ENCODE data around the gene BBS12.
"Not testable (repeated sequence)": the region's sequence is repeated elsewhere in the genome, so short reads cannot be mapped to it uniquely, and the experiment has no call there.

BBS12 gene

DNA sequence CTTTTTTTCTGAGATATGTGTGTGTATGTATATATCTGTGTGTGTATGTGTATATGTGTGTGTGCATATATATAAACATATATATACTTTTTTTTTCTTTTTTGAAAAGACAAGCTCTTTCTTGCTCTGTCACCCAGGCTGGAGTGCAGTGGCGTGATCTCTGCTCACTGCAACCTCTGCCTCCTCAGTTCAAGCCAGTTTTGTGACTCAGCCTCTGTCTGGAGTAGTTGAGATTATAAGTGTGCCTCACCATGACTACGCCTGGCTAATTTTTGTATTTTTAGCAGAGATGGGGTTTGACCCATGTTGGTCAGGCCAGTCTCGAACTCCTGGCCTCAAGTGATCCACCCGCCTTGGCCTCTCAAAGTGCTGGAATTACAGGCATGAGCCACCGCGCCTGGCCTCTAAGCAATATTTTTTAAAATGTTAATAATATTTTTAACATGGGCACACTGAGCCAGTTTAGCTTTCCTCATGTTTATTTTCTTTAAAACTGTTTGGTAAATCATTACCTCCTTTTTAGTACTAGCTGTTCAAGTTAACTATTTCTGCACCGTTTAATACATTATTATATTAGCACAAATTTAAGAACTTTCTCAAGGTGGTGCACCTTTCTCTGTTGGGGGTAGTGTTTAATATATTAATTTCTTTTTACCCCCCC, 33.3 kb downstream of the BBS12 start:
- DNase-seq (ENCODE audit: low read depth in 2 of 2) = no peak

DNA sequence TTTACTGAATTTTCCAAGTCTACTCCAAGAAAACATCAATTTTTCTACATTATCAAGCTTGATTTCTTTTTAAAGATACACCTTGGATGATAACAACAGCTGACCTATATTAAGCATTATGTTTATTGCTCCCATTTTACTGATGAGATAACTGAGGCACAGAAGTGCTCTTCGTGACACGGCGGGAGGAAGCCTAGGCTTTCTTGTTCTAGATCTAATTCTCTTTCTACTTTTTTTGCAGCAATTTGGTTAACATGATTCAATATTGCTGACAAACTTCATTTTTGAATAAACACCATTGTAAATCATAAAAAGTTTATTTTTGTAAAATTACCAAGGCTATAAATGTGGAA, 33.8 kb downstream of the BBS12 start:
- no peak for DNase-seq (ENCODE audit: low read depth in 2 of 2)

DNA sequence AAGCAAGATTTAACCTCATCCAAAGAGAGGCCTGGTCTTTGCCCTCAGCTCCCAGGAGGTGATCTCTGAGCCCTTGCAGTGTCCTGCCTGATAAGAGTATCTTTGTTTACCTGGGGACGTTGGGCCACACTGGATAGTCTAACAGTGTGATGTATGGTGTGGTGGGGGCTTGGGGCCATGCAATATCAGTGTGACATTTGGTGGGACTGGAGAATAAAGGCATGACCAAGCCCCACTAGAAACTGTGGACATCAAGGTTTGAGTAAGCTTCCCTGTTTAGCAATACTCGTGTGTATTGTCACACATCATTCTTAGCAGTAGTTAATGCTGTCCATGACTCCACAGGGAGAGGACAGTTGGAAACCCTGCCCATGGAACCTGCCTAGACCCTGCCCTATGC, 34.4 kb downstream of the BBS12 start:
- no peak for DNase-seq (ENCODE audit: low read depth in 2 of 2)

DNA sequence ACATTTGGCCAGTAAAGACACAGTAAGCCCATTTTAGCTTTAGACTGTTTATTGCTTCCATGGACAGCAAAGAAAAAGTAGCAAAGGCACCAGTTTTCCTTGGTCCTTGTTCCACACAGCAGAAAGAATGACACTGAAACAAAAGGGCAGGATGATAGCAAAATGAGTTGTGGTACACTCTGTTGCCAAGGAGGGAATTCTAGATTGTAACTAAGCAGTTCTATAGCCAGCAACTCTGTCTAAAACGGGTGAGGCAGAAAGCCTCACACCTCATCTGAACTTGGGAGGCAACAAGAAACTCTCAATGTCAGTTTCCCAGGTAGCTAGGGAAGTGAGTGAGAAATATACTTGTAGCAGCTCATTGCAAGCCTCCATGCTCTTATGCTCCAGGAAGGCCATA, 39.2 kb downstream of the BBS12 start:
- DNase-seq (ENCODE audit: low read depth in 2 of 2) = no peak

DNA sequence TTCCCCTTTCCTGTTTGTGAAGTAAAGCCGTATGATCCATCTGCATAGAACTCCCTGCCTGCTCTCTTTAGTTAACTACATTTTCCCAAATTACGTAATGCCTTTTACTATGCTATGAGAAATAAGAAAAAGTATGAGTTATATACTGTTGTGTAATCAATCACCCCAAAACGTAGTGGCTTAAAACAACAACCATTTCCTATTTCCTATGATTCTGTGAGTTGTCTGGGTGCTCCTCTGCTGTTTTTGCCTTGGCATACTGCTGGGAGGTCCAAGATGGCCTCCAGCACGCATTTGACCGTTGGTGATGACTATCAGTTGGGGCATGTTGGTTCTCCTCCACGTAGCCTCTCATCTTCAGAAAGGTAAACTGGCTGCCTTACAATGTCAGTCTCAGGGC, 39.8 kb downstream of the BBS12 start:
- no peak for DNase-seq (ENCODE audit: low read depth in 2 of 2)

DNA sequence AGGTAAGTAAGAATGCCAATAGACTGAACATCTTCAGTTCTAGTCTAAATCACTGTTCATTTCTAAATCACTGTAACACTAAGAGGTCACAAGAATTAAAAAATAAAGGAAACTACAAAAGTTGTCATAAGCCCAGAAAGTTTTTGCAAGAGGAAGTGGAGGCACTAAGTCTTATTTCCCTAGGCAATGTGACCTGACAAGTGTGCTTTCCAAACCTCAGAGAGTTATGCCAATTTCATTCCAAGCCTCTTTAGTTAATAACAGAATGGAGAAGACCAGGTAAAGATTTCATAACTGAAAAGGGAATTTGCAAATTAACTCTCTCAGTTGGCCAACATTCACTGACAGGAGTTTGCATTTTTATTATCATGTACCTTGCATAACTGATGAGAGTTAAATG, 40.5 kb downstream of the BBS12 start:
- DNase-seq (ENCODE audit: low read depth in 2 of 2) = no peak

DNA sequence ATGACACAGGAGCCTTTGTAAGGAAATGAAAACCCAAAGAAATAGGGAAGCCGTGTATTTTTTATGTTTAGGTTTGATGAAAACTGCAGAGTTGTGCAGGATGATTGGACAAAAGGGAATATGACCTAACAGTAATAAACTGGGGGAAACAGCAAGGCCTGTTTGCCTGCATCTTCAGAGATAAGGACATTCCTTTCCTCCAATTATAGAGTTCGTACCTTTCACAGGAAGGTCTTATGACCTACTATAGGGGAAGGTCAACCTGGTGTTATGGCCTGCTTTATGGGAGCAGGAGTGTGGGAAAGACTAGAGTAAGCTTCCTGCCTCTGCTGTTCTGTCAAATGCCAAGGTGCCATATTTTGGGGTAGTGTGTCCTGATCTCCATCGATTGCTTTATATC, 42.5 kb downstream of the BBS12 start:
- DNase-seq (ENCODE audit: low read depth in 2 of 2) = no peak

DNA sequence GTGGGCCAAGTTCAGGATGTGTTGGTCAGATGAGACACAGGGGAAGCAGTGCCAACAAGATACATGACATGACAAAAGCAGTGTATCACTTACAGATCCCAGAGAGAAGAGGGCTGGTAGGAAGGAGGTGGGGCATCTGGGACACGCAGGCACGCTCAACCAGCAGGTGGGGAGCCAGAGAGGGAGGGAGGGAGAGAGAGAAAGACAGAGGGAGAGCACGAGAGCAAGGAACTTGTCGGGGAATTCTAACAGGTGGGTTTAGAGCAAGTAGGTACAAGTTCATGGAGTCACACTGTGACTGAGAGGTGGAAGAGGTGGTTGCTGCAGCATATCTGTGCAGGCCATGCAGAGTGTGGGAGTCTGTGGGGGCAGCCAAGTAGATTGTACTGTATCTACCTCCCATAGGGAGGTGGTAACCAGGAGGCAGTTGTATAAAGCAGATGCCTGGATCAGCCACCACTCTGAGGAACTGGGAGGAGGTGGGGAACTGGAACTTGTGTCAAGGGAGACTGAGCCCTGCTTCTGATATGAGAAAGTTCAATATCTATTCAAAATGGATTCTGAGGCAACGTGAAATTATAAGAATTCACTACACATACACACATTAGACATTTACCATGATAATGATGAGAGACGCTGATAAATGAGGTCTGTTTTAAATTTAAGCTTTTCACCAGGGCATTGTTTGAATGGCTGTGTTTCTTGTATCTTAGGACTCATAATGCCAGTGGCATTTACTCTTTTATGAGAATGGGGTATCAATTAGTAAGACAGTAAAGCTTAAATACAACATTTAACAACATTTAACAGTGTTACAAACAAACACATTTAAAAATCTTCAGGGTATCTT, 43.7 kb downstream of the BBS12 start:
- no peak for DNase-seq (ENCODE audit: low read depth in 2 of 2)

DNA sequence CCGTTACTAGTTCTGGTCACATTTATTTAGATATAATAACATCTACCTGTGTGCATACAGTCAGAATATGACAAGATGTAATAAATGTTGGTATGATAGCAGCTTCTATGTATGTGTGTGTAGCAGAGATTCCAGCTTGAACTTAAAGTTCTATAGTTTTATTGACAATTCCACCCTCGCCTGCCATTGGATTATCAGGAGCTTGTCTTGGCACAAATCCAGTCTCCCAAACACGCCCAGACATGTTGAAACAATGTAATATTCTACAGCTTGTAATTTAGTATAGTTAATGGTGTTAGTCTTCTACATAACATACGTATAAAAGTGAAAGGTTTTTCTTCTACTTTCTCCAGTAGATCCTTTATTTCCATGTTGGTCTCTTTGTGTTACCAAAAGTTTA, 44.4 kb downstream of the BBS12 start:
- DNase-seq (ENCODE audit: low read depth in 2 of 2) = no peak

DNA sequence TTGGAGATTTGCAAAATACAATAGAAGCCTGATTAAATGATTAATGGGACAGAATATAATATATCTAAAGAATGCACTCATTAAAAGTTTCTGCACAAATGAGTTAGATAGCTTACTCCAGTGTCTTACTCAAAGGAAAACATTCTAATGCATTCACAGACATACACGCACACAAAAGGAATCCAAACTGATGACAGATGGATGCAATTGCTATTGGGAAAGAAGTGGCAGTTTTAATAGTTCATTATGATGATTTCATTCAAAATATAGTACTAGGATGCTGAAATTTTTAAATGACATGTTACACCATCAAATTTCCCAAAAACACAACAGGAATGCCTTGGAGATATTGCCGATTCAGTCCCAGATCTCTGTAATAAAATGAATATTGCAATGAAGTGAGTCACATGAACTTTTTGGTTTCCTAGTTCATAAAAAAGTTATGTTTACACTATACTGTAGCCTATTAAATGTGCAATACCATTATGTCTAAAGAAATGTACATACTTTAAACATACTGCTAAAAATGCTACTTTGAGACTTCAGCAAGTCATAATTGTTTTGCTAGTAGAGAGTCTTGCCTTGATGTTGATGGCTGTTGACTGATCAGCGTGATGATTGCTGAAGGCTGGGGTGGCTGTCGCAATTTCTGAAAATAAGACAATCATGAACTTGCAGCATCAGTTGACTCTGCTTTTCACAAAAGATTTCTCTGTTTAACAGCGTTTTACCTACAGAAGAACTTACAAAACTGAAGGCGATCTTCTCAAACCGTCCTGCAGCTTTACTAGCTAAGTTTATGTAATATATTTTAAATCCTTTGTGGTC, 45.6 kb downstream of the BBS12 start:
- DNase-seq (ENCODE audit: low read depth in 2 of 2) = no peak

DNA sequence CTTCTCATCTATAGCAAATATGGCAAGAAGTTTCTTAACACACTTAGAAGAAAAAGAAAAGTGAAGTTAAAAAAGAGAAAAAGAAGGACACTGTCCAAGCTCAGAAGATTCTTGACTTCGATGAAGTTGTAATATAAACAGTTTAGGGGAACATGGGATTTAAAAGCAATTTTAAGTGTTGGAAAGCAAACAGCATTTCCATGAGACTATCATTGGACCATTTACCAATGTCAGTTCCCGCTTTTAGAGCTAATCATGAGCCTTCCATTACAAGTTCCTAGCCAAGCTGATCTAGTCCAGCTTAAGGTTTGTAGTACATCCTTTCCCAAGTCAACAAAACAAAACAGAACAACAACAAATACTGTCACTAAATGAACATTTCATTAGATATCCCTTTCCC, 49.0 kb downstream of the BBS12 start:
- DNase-seq (ENCODE audit: low read depth in 2 of 2) = no peak

DNA sequence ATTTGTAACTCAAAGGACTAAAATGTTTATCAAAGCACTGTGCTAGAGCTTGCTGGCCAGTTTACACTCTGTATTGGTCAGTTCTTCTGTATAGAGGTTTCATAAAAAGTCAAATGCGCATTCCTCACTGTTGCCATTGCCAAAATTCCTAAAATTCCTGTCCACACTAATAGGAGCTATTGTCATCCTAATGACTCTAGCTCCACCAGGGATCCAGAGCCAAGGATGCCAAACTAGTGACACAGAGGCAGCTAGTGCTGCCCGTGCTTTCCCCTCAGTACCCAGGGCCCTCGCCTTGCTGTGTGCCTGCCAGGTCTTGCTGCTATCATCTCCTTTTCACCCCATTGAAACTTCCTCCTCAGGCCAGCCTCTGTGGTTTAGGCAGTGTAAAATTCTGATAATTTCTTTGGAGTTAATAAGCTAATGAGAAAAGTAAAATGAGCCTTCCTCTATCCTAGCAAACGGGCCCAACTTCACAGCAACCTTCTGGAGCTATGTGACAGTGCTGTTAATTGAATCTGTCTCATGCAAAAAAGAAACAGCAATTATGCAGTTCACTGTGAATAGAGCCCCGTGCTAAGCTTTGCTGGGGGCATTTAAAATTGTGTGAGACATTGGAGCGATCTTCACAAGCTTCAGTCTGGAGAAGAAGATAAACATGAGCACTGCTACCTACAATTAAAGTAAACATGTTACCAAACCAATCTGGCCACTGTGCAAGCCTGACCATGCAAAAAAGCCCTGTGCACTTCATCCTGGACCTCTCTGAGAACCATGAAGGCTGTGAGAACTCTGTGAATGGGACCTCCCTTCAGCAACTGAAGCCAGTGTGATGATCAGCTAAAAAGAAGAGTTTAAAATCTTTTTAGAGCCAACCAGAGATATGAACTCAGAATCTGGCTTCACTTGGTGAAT, 51.1 kb downstream of the BBS12 start:
- DNase-seq (ENCODE audit: low read depth in 2 of 2) = no peak

DNA sequence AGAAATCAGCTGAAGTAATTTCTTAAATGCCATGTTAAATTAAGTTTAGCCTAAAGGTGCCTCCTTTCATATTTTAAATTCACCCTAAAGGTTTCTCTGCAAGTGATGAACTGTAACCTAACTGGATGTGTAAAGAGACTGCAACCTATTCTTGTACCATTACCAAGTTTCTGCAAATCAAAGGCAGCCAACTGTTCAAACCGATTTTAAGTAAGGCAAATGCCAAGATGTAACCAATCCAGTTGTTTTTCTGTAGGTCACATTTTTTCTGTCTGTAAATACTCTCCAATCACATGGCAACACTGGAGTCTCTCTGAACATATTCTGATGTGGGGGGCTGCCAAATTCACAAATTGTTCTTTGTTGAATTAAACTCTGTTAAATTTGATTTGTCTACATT, 51.8 kb downstream of the BBS12 start:
- DNase-seq (ENCODE audit: low read depth in 2 of 2) = no peak

DNA sequence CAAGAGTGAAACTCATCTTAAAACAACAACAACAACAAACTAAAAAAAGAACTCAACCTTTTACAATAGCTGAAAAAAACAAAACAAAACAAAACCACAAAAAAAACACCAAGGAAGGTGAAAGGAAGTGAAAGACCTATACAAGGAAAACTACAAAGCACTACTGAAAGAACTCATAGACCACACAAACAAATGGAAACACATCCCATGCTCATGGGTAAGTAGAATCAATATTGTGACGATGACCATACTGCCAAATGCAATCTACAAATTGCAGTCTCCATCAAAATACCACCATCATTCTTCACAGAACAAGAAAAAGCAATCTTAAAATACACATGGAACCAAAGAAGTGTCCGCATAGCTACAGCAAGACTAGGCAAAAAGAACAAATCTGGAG, 52.6 kb downstream of the BBS12 start:
- DNase-seq (ENCODE audit: low read depth in 2 of 2) = no peak

DNA sequence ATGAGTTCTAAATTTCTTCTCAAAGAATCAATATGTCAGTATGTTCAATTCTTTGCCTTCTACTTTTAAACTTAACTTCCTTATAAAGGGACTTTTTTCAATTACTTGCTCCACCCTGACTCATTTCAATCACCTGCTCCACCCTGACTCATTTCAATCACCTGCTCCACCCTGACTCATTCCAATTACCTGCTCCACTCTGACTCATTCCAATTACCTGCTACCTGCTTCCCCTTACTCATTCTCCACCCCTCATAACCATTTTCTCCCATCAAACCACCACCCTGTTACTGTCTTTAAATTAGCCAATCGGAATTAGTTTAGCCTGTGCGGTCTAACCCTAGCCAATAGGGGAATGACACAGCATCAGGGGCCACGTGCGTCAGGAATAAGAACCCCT, 53.8 kb downstream of the BBS12 start:
- DNase-seq (ENCODE audit: low read depth in 2 of 2) = not testable (repeated sequence)

DNA sequence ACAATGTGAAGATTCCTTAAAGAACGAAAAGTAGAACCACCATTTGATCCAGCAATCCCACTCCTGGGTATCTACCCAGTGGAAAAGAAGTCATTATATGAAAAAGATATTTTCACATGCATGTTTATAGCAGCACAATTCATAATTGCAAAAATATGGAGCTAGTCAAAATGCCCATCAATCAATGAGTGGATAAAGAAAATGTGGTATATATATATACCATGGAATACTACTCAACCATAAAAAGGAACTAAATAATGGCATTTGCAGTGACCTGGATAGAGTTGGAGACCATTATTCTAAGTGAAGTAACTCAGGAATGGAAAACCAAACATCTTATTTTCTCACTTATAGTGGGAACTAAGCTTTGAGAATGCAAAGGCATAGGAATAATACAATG, 54.4 kb downstream of the BBS12 start:
- DNase-seq (ENCODE audit: low read depth in 2 of 2) = not testable (repeated sequence)

DNA sequence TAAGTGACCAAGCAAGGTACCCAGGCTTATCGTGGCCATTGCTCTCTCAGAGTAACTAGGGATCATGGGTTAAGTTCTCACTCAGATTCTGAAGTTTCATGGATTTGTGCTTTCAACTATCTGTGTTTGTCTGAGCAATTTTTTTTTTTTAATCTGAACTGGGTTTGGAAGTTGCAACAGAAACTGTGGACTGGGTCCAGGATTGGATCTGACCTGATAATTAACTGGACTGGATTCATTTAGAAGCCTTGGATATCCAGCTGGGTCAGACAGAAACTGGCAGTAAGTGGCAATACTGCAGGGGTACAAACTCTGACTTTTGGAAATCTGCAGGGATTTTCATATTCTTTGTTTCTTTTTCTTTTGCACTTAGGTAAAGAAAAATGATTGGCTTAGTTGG, 55.4 kb downstream of the BBS12 start:
- DNase-seq (ENCODE audit: low read depth in 2 of 2) = no peak

DNA sequence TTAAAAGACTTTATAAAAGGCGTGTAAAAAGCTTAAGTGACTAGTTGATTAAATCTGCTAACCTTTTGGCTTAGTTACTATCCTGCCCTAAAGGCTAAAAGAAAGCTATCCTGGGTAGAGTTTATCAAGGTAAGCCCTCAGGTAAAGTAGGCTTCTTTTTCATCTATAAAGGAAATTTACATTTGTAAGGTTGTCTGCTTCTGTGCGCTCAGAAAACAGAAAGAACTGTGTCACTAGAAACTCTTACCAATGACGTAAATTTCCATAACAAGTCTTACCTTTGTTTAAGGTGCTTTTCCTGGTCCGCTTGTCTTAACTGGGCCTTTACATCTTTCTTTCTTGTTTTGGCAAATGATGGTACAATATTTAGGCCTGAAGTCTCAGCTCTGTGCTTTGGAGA, 56.4 kb downstream of the BBS12 start:
- DNase-seq (ENCODE audit: low read depth in 2 of 2) = no peak

DNA sequence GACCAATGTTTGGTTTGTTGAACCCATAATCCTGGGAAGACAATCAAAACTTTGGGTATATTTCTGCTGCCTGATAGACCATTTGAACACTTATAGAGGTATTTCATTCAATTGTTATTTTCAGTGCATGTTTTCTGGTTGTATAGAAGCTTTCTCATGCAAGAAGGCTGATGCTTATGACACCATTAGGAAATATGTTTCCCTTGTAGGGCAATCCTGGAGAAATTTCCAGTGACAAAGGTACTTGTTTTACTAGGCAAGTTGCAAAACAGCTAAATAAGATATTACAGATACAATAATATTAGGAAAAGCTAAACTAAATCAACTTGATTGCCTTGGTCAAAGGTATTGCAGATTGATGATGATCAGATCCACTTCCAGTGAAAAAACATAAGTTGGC, 61.3 kb downstream of the BBS12 start:
- DNase-seq (ENCODE audit: low read depth in 2 of 2) = no peak

Measured in activated CD8-positive, alpha-beta memory T cell treated with anti-CD3 and anti-CD28 coated beads for 4 hours (primary cell).